Endothelial cell of hepatic sinusoid (primary cell): ENCODE data around the gene TUFT1.
"Not testable (repeated sequence)": the region's sequence is repeated elsewhere in the genome, so short reads cannot be mapped to it uniquely, and the experiment has no call there.

Experiments used
- in situ Hi-C: cut with HindIII; loops from 2 replicates; pipeline ENCODE4 v1.10.0; 2017; ENCODE audit warnings: low sequenced_read_pairs

The TUFT1 gene

DNA sequence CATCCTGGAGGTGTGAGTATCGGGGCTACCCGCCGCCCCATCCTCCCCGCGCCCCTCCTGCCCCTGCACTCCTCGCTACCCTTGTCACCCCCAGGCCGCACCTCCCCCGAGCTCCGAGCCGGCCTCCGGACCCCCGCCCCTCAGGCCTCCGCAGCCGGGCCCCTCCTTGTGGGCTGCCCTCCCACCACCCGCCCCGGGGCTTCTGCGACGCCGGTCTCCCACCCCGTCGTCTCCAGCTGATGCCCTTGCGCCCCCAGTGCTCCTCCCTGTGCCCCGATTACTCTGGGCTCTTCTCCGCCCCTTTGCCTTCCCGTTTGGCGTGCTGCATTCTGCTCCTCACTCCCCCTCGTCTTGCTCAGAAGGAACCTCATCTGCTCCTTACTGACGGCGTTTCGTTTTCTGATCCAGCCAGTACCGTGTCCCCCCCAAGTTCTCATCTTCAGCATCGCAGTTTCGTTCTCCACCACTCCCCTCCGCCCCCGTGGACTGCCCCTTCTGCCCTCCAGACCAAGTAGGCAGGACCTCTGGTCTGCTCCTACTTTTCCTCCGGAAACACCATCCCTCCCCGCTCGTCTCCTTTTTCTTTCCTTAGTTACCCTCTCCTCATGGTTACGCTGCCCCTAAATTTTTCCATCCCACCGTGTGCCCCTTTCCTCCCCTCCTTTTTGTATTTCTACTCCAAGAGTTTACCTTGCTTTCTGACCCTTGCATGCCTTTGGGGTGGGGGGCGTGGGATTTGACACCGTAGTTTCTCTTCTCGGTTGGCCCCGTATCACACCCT is 72.6 kb downstream of the TUFT1 start:
- in situ Hi-C loops: no loop called here

DNA sequence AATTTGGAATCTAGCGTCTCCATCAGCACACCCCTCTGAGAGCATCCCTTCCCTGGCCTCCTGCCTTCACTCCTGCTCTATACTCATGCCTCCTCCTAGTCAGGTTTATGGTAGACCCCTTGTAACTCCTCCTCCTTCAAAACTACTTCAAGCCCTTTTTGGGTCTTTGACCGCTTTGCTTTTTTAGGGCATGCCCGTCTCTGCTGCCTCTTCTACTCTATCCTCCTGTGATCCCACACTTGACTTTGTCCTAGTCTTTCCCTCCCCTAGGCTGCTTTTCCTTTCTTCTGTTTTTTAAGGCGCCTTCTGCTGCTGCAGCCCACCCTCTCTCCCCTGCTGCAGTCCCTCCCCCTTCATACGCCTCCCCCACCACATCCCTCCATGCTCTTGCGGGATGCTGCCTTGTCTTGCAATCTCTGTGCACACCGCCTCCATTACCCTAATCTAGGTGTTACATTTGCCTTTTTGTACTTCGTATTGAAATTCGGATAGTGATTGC is 73.2 kb downstream of the TUFT1 start:
- in situ Hi-C loops: no loop called here

DNA sequence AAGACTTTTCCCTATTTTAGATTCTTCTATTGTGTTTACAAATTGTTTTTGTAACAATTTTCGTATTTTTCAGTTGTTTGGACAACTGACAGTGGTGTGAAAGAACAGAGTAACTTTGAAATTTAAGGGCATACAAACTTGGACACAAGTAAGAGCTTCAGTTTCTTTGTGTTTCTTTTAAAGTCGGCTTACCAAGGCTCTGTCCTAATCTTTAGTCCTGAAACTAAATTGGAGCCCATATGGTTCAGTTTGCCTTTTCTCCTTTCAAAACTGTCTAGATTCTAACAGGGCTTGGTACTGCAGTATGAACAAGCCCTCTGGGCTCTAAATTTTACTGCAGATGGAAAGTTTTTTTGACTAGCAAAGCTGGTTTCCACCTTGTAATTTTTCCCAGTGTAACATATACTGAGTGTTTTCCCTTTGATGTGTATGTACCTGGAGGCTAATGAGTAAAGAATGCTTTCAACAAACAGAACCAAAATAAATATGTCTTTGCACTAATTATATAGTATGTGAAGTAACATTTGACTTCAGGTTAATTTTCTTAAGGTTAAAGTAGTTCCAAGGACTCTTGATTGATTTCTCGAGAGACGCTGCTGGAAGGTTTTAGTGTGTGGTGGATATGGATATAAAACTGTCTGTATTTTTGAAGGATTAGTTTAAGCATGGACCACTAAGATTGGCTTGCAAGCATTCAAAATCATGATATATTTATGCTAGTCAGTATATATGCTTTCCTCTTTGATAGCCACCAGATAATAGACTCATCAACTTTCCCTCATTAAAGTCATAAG is 75.8 kb downstream of the TUFT1 start:
- in situ Hi-C loops: no loop called here

DNA sequence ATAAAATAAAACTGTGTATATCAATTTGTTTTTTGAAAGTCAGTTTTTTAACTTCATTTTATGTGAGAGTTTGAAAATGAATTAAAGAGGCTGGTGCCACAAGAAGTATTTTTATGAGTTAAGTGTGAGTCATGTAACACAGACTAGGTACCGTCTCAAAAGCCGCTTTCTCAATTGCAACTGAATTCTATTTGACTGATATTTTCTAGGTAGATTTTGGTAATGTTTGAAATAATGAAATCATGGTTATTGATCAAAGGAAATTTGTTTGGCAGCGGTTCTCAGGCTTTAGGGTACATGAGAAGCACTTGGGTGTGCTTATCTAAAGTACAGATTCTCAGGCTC is 76.4 kb downstream of the TUFT1 start:
- in situ Hi-C loops: no loop called here

DNA sequence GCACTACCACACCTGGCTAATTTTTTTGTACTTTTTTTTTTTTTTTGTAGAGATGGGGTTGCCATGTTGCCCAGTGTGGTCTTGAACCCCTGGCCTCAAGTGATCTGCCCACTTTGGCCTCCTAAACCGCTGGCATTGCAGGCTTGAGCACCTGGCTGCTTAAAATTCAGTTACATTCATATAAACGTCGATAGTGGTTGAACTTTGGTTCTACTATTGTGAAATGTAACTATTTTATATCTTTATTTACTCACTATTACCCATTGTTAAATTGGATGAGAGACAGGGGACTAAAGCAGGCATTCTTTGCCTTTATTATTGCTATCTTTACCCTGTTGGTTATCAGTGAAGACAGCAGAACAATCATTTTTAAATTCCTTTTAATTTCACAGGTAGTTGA is 77.9 kb downstream of the TUFT1 start:
- in situ Hi-C loops: no loop called here

DNA sequence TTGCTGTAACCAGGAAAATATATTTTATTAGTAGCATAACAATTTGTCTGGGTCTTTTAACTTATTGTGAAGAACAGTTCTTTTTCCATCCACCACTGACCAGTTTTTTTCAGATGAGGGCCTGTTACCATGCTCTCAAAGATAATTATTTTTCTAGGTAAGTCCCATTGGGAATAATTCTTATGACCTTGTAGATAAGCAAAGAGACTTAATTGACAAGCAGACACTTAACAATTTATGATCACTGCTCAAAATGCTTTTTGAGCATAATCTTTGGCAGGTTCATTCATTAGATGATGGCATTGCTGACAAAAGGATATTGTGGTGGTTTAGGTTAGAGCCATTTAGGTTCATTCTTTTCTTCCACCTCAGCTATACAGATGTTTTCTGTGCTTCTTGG is 78.4 kb downstream of the TUFT1 start:
- in situ Hi-C loops: no loop called here

DNA sequence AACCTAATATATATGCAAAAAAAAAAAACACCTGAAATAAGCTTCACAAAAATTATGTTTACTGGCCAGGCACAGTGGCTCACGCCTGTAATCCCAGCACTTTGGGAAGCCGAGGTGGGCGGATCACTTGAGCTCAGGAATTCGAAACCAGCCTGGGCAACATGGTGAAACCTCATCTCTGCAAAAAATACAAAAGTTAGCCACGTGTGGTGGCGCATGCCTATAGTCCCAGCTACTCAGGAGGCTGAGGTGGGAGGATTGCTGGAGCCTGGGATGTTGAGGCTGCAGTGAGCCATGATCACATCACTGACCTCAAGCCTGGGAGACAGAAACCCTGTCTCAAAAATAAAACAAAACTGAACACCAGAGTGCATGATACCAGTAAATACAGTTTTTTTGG is 78.9 kb downstream of the TUFT1 start:
- in situ Hi-C loops: not testable (repeated sequence)

DNA sequence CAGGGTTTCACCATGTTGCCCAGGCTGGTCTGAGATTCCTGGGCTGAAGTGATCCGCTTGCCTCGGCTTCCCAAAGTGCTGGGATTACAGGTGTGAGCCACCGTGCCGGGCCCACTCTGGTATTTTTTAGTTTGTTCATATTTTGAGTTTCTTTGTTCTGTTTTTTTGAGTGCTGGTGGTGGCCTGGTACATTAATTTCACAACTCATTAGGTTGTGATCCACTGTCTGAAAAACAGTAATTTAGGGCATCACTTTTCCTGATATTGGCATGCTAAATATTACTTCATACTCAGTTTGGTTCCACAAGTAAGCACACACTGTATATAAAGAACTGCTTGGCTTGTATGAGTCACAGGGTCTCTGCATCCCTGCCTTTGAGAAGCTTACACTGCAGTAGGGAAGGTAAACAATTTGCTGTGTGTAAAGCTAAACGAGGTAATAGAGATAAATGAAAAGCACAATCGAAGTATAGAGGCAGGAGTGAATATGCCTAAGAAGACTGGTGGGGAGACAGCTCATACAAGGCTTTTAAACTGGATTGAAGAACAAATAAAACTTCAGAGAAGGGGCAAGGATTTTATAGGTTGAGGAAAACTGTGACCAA is 79.5 kb downstream of the TUFT1 start:
- in situ Hi-C loops: no loop called here

DNA sequence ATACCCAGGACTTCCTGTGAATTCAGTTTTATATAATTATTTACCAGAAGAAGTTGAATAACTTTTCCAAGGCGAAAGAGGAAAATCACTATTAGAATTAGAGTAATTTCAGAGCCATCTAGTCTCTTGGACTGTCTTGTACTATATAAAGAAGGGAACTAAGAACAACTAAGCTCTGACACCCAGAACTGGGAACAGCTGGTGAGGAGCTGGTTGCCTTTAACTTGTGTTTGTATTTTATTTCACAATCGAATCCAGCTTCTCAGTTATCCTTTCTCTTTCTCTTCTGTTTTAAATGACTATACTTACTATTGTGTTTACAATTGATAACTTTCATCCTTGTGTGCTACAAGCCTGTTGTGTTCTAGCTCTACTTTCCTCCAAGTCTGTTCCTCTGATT is 80.2 kb downstream of the TUFT1 start:
- in situ Hi-C loops: no loop called here

DNA sequence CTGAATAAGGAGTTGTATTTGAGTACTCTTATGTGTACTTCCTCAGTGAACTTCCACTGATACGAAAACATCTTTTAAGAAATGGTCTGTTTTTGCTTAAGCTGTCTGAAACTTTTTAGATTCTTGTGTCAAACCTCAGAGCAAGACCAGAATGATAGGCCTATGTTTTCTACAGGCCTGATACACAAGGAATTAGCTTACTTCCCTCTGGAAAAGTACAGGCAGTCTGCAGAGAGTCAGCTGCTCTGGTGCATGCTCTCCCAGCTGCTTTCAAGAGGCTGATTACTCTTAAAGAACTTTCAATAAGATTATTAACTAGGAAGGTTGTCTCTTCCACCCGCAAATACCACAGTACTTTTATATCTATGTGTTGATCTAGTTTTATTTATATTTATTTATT is 81.2 kb downstream of the TUFT1 start:
- in situ Hi-C loops: no loop called here

DNA sequence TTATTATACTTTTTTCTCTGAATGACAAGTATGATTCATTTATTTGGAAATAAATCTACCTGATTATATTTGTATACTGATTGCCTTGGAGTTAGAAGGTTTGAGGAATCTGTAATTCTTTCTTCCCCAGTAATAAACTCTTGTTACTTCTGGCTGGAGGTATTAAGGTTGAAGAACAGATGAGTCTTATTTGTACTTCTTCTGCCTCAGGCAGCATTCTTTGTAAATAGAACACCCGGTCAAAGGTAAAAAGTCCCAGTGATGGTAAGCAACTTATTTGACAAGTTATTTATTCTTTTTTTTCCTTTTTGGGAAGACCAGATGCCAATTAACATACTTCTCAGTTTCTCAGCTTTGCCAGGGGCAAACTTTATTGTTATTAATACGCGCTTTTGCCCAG is 84.7 kb downstream of the TUFT1 start:
- in situ Hi-C loops: no loop called here

DNA sequence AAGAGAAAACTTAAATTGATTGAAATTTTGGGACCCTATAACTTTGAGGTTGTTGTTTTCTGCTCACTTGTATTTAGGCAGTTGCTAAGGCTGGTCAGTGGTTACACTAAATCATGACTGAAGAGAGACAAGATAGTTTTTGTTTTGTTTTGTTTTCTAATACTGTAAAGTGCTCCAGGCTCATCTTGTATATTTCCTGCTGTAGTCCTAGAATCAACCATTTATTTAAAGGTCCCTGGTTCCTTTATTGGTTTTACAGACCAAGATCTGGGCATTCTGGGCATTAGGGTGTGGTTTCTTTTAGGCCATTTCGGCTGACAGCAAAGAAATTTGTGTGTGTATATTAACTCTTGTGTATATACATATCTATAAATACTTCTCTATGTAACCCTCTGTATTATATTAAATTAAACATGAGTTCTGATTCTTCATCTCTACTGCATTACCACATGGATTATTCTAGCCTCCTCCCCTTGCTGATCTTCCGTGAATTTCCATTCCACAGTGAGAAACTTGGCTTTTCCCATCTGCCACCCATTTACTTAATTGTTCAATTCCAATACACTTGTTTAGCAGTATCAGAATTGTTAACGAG is 86.7 kb downstream of the TUFT1 start:
- in situ Hi-C loops: no loop called here

DNA sequence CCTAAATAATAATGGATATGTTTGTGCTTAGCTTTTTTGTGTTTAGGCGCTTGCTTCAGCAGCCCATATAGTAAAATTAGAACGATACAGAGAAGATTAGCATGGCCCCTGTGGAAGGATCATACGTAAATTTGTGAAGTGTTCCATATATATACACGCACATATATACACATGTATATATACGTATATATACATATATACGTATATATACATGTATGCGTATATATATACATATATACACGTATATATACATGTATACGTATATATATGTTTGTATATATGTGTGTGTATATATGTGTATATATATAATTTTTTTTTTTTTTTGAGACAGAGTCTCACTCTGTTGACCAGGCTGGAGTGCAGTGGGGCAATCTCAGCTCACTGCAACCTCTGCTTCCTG is 89.2 kb downstream of the TUFT1 start:
- in situ Hi-C loops: no loop called here
